Liver (tissue), 9 donors: ENCODE measurements around the gene METRN. TPM values are rescaled to one million over a fixed set of nuclear protein-coding genes. Genes with fewer than 3 reads are reported as not detected.

Experiments used
- DNase-seq: peaks from one replicate; pipeline ENCODE4 v3.0.0-alpha.2; 2017; ENCODE audit warnings: low spot score
- H3K27ac ChIP-seq, 2 donors: one replicate each; pipeline ENCODE4 v1.7.0; 2013; ENCODE audit warnings: inconsistent platforms in 2 of 2, low read length in 2 of 2, control low read depth in 1 of 2, low read depth in 1 of 2, mild to moderate bottlenecking in 1 of 2
- H3K27me3 ChIP-seq, 4 donors: one replicate each; pipeline versions ENCODE4 v1.6.1 to v1.7.0; 2013; ENCODE audit warnings: low read length in 3 of 4, inconsistent platforms in 1 of 4, mild to moderate bottlenecking in 1 of 4, moderate library complexity in 1 of 4; ENCODE audit not compliant: control insufficient read depth in 4 of 4, insufficient read depth in 4 of 4
- H3K36me3 ChIP-seq, 4 donors: one replicate each; pipeline versions ENCODE4 v1.6.1 to v1.7.0; 2013; ENCODE audit warnings: low read length in 3 of 4, mild to moderate bottlenecking in 3 of 4, low read depth in 1 of 4, moderate library complexity in 1 of 4; ENCODE audit not compliant: control insufficient read depth in 4 of 4, insufficient read depth in 3 of 4
- H3K4me1 ChIP-seq, 4 donors: one replicate each; pipeline versions ENCODE4 v1.6.1 to v1.7.0; 2013; ENCODE audit warnings: low read length in 3 of 4, mild to moderate bottlenecking in 3 of 4, moderate library complexity in 1 of 4; ENCODE audit not compliant: control insufficient read depth in 4 of 4, insufficient read depth in 4 of 4
- H3K4me3 ChIP-seq, 3 donors: one replicate each; pipeline versions ENCODE4 v1.6.1 to v1.7.0; 2013; ENCODE audit warnings: low read length in 3 of 3, control low read depth in 1 of 3, low read depth in 1 of 3, mild to moderate bottlenecking in 1 of 3
- H3K9ac ChIP-seq, 2 donors: one replicate each; pipeline ENCODE4 v1.7.0; 2013; ENCODE audit warnings: low read length in 2 of 2, mild to moderate bottlenecking in 2 of 2, moderate library complexity in 2 of 2, control low read depth in 1 of 2, low read depth in 1 of 2
- H3K9me3 ChIP-seq, 4 donors: one replicate each; pipeline versions ENCODE4 v1.6.1 to v1.7.0; 2013; ENCODE audit warnings: low read length in 3 of 4; ENCODE audit not compliant: control insufficient read depth in 4 of 4
- EGR1 ChIP-seq, 2 donors: IDR thresholded peaks; 2 replicates each; pipeline ENCODE4 v1.6.1; 2016 to 2018; ENCODE audit warnings: antibody characterized with exemption in 2 of 2, low read depth in 2 of 2
- FOXA1 ChIP-seq: IDR thresholded peaks from 2 replicates; pipeline ENCODE4 v1.6.1; 2016; ENCODE audit warnings: antibody characterized with exemption
- FOXA2 ChIP-seq: IDR thresholded peaks from 2 replicates; pipeline ENCODE4 v1.6.1; 2016; ENCODE audit warnings: antibody characterized with exemption
- GABPA ChIP-seq, 2 donors: IDR thresholded peaks in 1 of 2; conservative IDR thresholded peaks in 1 of 2; 2 replicates each; pipeline ENCODE4 v1.6.1; 2016; ENCODE audit warnings: antibody characterized with exemption in 2 of 2, mild to moderate bottlenecking in 1 of 2, moderate library complexity in 1 of 2
- HNF4G ChIP-seq: IDR thresholded peaks from 2 replicates; pipeline ENCODE4 v1.6.1; 2016; ENCODE audit warnings: antibody characterized with exemption
- JUND ChIP-seq, 2 donors: IDR thresholded peaks; 2 replicates each; pipeline ENCODE4 v1.6.1; 2016; ENCODE audit warnings: antibody characterized with exemption in 2 of 2
- NR2F2 ChIP-seq: IDR thresholded peaks from 2 replicates; pipeline ENCODE4 v1.6.1; 2016; ENCODE audit warnings: antibody characterized with exemption
- RAD21 ChIP-seq, 2 donors: IDR thresholded peaks; 2 replicates each; pipeline ENCODE4 v1.6.1; 2016; ENCODE audit warnings: antibody characterized with exemption in 2 of 2, mild to moderate bottlenecking in 2 of 2
- RXRA ChIP-seq, 2 donors: IDR thresholded peaks; 2 replicates each; pipeline ENCODE4 v1.6.1; 2017 to 2018; ENCODE audit warnings: antibody characterized with exemption in 2 of 2, mild to moderate bottlenecking in 1 of 2
- SP1 ChIP-seq: IDR thresholded peaks from 2 replicates; pipeline ENCODE4 v1.6.1; 2018; ENCODE audit warnings: antibody characterized with exemption, mild to moderate bottlenecking
- TAF1 ChIP-seq: conservative IDR thresholded peaks from 2 replicates; pipeline ENCODE4 v1.6.1; 2016; ENCODE audit warnings: antibody characterized with exemption, mild to moderate bottlenecking
- YY1 ChIP-seq: IDR thresholded peaks from 2 replicates; pipeline ENCODE4 v1.6.1; 2016; ENCODE audit warnings: antibody characterized with exemption, mild to moderate bottlenecking
- WGBS: extraction: QIAGEN DNeasy Blood & Tissue Kit; methylation state at CpG from one replicate; pipeline ENCODE4 v1.1.7; 2013; 5-methylcytosine and 5-hydroxymethylcytosine counted together
- polyA plus RNA-seq, 2 donors: library from polyadenylated mRNA; stranded (reverse) in 1 of 2; unstranded in 1 of 2; fragments of 200-250 nt in 1 of 2; fragments of >200 nt in 1 of 2; fragmentation: Nextera tagmentation in 1 of 2; extraction: Ambion mirVana in 1 of 2; gene quantifications; one replicate each; pipeline versions ENCODE4 v1.2.1 to v1.2.3, GENCODE V29; 2013 to 2015
- total RNA-seq, 2 donors: library from RNA; depleted of rRNA; stranded (reverse); fragments of >200 nt; gene quantifications; one replicate each; pipeline ENCODE4 v1.2.3, GENCODE V29; 2014
- TF ChIP-seq, protein P1 (sequence below): fragments of 150-350 bp; IDR thresholded peaks from 2 replicates; pipeline ENCODE4 v1.5.1; 2017; ENCODE audit warnings: improper control_type of control experiment, low read depth, low read length; ENCODE audit not compliant: missing input control
- TF ChIP-seq, protein P2 (sequence below): IDR thresholded peaks from 2 replicates; pipeline ENCODE4 v1.6.1; 2016; ENCODE audit warnings: antibody characterized with exemption
- TF ChIP-seq, protein P3 (sequence below): IDR thresholded peaks from 2 replicates; pipeline ENCODE4 v1.6.1; 2016; ENCODE audit warnings: antibody characterized with exemption
- TF ChIP-seq, protein P4 (sequence below): IDR thresholded peaks from 2 replicates; pipeline ENCODE4 v1.6.1; 2016; ENCODE audit warnings: antibody characterized with exemption
- TF ChIP-seq, protein P5 (sequence below): IDR thresholded peaks from 2 replicates; pipeline ENCODE4 v1.6.1; 2016; ENCODE audit warnings: antibody characterized with exemption, mild to moderate bottlenecking
- donor health status: healthy.
- donor health status: healthy.
- donor health status: healthy.
- donor health status: healthy.
- donor health status: healthy.

METRN gene
- total and polyA plus RNA-seq, 4 donors = 4.6 to 22.9 (median 7.1) TPM

DNA sequence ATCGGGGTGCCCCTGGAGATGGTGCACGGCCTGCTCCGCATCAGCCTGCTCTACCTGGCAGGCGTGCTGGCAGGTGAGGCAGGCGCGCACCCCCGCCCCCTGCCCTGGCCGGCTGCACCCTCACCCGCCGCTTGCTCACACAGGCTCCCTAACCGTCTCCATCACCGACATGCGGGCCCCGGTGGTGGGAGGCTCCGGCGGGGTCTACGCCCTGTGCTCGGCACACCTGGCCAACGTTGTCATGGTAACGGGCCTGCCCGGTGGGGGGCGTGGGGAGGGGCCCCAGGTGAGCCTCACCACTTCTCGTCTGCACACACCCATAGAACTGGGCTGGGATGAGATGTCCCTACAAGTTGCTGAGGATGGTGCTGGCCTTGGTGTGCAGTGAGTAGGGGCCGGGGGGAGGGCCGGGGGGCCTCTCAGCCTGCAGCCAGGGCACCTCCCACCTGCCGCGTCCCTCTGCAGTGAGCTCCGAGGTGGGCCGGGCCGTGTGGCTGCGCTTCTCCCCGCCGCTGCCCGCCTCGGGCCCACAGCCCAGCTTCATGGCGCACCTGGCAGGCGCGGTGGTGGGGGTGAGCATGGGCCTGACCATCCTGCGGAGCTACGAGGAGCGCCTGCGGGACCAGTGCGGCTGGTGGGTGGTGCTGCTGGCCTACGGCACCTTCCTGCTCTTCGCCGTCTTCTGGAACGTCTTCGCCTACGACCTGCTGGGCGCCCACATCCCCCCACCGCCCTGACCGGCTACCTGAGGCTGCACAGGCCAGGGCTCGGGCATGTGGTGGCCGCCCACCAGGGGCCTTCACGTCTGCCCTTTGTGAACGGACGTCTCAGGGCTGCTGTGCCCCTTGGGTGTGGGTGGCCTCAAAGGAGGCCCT, 37.4 kb upstream of the METRN start:
- no peak overlapping the region for H3K4me3 ChIP-seq
- DNase-seq = no peak

DNA sequence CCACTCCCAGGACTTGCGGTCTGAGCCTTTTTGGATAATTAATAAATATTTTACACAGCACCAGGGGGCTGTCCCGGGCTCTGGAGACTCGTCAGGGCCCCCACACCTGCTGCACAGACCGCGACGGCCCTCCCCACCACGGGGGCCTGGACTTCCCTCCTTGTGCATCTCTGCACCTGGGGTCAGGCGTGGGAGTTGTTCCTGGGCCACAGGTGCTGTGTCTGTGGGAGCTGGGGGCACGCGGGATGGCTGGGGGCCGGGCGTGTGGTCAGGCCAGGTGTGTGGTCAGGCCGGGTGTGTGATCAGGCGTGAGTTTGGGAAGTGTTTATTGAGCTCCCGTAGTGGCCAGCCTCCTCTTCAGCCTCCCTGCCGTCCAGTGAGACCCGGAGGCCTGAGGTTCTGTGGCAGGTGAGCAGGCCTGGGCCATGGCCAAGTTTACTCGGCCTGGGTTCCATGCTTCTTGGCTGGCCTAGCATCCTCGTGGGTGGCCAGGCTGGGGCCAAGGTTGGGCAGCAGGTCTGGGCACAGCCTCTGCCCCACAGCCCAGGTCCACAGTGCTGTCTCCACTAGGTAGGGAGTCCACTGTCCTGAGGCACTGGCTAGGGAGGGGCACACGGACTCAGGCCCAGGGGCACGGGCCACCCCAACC, 36.6 kb upstream of the METRN start:
- H3K27me3 ChIP-seq = no peaks in the 10 kb centered on the region
- peaks cover 24 to 55% (median 40%) of the 10 kb centered on the region in 4 donors for H3K4me1 ChIP-seq
- no peak overlapping the region for H3K9ac ChIP-seq
- DNase-seq = no peak
- 80% methylated on average over 21 of the region's 21 CpGs for WGBS
- H3K36me3 ChIP-seq = peaks cover 8 to 19% (median 14%) of the 10 kb centered on the region in 4 donors
- no peaks in the 10 kb centered on the region for H3K9me3 ChIP-seq
- H3K4me3 ChIP-seq = no peak overlapping the region
- no peak overlapping the region for H3K27ac ChIP-seq
- TF ChIP-seq JUND (IDR thresholded peaks at IDR 0.05) = no peak
- no peak for TF ChIP-seq TAF1
- TF ChIP-seq, protein P1, sequence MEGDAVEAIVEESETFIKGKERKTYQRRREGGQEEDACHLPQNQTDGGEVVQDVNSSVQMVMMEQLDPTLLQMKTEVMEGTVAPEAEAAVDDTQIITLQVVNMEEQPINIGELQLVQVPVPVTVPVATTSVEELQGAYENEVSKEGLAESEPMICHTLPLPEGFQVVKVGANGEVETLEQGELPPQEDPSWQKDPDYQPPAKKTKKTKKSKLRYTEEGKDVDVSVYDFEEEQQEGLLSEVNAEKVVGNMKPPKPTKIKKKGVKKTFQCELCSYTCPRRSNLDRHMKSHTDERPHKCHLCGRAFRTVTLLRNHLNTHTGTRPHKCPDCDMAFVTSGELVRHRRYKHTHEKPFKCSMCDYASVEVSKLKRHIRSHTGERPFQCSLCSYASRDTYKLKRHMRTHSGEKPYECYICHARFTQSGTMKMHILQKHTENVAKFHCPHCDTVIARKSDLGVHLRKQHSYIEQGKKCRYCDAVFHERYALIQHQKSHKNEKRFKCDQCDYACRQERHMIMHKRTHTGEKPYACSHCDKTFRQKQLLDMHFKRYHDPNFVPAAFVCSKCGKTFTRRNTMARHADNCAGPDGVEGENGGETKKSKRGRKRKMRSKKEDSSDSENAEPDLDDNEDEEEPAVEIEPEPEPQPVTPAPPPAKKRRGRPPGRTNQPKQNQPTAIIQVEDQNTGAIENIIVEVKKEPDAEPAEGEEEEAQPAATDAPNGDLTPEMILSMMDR = no peak
- TF ChIP-seq, protein P2, sequence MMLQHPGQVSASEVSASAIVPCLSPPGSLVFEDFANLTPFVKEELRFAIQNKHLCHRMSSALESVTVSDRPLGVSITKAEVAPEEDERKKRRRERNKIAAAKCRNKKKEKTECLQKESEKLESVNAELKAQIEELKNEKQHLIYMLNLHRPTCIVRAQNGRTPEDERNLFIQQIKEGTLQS = no peak
- TF ChIP-seq YY1 = no peak
- TF ChIP-seq GABPA (IDR thresholded peaks at IDR 0.05 in 1 of 2, conservative IDR thresholded peaks at IDR 0.05 in 1 of 2) = no peak
- no peak for TF ChIP-seq SP1
- no peak for TF ChIP-seq FOXA1
- TF ChIP-seq NR2F2 = no peak
- no peak for TF ChIP-seq RXRA (IDR thresholded peaks at IDR 0.05)
- no peak for TF ChIP-seq HNF4G
- TF ChIP-seq, protein P3, sequence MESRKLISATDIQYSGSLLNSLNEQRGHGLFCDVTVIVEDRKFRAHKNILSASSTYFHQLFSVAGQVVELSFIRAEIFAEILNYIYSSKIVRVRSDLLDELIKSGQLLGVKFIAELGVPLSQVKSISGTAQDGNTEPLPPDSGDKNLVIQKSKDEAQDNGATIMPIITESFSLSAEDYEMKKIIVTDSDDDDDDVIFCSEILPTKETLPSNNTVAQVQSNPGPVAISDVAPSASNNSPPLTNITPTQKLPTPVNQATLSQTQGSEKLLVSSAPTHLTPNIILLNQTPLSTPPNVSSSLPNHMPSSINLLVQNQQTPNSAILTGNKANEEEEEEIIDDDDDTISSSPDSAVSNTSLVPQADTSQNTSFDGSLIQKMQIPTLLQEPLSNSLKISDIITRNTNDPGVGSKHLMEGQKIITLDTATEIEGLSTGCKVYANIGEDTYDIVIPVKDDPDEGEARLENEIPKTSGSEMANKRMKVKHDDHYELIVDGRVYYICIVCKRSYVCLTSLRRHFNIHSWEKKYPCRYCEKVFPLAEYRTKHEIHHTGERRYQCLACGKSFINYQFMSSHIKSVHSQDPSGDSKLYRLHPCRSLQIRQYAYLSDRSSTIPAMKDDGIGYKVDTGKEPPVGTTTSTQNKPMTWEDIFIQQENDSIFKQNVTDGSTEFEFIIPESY = no peak
- TF ChIP-seq RAD21 (IDR thresholded peaks at IDR 0.05) = no peak
- TF ChIP-seq, protein P4, sequence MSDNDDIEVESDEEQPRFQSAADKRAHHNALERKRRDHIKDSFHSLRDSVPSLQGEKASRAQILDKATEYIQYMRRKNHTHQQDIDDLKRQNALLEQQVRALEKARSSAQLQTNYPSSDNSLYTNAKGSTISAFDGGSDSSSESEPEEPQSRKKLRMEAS = no peak
- TF ChIP-seq, protein P5, sequence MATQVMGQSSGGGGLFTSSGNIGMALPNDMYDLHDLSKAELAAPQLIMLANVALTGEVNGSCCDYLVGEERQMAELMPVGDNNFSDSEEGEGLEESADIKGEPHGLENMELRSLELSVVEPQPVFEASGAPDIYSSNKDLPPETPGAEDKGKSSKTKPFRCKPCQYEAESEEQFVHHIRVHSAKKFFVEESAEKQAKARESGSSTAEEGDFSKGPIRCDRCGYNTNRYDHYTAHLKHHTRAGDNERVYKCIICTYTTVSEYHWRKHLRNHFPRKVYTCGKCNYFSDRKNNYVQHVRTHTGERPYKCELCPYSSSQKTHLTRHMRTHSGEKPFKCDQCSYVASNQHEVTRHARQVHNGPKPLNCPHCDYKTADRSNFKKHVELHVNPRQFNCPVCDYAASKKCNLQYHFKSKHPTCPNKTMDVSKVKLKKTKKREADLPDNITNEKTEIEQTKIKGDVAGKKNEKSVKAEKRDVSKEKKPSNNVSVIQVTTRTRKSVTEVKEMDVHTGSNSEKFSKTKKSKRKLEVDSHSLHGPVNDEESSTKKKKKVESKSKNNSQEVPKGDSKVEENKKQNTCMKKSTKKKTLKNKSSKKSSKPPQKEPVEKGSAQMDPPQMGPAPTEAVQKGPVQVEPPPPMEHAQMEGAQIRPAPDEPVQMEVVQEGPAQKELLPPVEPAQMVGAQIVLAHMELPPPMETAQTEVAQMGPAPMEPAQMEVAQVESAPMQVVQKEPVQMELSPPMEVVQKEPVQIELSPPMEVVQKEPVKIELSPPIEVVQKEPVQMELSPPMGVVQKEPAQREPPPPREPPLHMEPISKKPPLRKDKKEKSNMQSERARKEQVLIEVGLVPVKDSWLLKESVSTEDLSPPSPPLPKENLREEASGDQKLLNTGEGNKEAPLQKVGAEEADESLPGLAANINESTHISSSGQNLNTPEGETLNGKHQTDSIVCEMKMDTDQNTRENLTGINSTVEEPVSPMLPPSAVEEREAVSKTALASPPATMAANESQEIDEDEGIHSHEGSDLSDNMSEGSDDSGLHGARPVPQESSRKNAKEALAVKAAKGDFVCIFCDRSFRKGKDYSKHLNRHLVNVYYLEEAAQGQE = no peak
- no peak for TF ChIP-seq EGR1 (IDR thresholded peaks at IDR 0.05; ENCODE audit: low read depth in 2 of 2)
- no peak for TF ChIP-seq FOXA2

More for the DNA sequence above, 37.4 kb upstream of the METRN start:
- H3K27ac ChIP-seq = no peak overlapping the region
- H3K27me3 ChIP-seq = no peaks in the 10 kb centered on the region
- peaks cover 11 to 24% (median 17%) of the 10 kb centered on the region in 4 donors for H3K36me3 ChIP-seq
- 73% methylated on average over 57 of the region's 57 CpGs for WGBS
- H3K9me3 ChIP-seq = no peaks in the 10 kb centered on the region
- H3K4me1 ChIP-seq = peaks cover 17 to 47% (median 32%) of the 10 kb centered on the region in 4 donors
- TF ChIP-seq, protein P5 = no peak
- H3K9ac ChIP-seq = no peak overlapping the region
